Hematopoietic multipotent progenitor cell (in vitro differentiated cells): ENCODE results near the gene COPE. TPM values are rescaled to one million over a fixed set of nuclear protein-coding genes. Genes with fewer than 3 reads are reported as not detected.
"Not testable (repeated sequence)": the region's sequence is repeated elsewhere in the genome, so short reads cannot be mapped to it uniquely, and the experiment has no call there.

Source experiments
- DNase-seq, 3 donors: peaks; one replicate each; pipeline ENCODE4 v3.0.0-alpha.2; 2011 to 2015; ENCODE audit warnings: low read depth in 2 of 3, low spot score in 2 of 3
- total RNA-seq: library from RNA; depleted of rRNA; stranded (reverse); fragments of >200 nt; gene quantifications from one replicate; pipeline ENCODE4 v1.2.3, GENCODE V29; 2012

COPE gene
- total RNA-seq, 1 donor = 355 TPM

DNA sequence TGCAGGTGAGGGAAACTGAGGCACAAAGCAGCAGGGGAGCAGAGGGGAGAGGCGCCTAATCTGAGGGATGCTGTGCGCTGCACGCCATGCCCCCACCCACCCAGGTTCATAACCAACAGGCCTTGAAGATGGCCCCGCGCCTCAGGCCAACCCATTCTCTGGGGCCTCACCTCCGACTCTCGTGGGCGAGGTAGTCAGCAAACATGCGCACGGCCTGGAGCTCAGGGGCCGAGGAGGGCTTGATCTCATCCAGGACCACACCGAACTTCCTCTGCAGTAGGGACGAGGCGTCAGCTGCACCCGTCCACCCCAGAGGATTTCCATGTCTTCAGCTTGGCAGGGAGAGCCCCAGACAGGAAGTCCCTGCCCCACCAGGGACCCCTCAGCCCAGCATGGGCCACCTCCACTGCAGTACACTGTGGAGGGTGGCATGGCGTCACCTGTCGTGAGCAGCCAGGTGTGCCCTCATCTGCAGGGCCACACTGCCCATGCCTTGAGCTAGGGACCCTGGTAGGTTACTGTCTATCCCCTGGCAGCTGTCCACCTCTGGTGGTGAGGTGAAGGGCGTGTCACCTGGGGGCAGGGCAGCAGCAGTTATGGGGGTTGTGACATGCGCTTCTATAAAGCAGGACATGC, 8.3 kb downstream of the COPE start:
- DNase-seq = no peak

DNA sequence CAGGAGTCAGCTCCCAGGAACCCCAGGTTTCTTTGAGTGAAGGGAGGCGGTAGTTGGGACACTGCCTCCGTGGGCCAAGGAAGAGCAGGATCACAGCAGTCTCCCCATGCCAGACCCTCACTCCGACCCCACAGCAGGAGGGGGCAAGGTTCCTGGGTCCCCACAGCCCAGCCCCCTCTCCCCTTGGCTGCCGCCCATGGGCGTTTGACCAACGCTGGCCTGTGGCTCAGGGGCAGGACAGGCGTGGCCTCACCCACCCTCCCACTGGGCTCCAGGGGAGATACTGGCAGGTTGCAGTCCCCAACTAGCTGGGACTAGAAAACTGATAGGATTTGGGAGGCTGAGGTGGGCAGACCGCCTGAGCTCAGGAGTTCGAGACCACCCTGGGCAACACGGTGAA, 9.2 kb downstream of the COPE start:
- no peak for DNase-seq

DNA sequence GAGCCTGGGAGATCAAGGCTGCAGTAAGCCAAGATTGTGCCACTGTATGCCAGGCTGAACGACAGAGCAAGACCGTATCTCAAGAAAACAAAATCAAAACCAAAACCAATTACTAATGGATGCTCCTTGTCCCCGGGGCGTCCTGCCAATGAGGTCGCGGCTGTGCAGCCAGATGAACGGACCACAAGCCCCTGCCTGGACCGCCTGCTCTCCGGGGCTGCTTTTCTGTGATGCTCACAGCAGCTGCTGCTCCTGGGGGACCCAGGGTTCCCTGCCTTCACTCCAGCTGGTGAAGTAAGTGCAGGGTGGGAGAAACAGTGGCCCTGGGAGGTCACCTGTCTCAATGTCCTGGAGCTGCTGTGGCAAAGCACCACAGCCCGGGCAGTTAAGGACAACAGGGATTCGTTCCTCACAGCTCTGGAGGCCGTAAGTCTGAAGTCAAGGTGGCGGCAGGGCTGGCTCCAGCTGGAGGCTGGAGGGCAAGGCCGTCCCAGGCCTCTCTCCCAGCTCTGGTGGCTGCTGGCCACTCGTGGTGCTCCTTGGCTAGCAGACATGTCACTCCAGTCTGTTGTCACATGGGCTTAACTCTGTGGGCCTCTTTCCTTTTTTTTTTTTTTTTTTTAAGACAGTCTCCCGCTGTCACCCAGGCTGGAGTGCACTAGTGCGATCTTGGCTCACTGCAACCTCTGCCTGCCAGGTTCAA, 10.1 kb downstream of the COPE start:
- DNase-seq = no peak

- DNase-seq = no peak
These were observed 12.3 kb downstream of the COPE start for GRCh38 chr19:18906605-18907519.

- no peak for DNase-seq
These were observed 13.5 kb downstream of the COPE start for GRCh38 chr19:18905513-18906236.

GRCh38 chr19:18905058-18905456, 14.1 kb downstream of the COPE start:
- no peak for DNase-seq

DNA sequence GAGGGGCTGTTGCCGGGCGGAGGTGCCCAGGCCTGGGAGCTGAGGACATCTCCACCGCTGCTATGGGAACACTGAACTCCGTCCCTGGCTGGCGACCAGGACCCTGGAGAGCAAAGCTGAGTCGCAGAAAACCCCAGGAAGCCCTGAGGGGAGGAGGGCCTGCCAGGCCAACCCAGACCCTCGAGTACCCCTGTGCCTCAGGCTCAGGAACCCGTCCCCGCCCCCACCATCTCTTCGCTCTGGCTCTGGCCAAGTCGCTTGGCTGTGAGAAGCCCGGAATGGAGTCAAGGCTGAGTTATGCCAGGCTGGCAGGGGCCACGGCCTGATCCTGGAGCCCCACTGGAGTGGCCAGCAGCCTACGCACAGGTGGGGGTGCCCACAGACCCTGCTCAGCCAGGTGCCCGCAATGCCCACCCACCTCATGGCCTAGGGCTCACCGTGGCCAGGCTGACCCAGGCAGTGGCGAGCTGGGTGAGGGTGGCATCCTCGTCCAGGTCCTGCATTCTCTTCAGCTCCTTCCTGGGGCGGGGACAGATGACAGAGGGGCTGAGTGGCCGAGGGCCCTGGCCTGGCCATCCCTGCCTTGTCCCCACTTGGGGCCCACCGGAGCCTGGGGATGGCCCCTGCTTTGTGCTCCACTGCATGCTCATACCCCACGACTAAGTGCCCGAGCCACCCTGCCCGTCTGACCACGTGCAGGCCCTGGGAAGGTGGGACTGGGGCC, 14.7 kb downstream of the COPE start:
- no peak for DNase-seq

DNA sequence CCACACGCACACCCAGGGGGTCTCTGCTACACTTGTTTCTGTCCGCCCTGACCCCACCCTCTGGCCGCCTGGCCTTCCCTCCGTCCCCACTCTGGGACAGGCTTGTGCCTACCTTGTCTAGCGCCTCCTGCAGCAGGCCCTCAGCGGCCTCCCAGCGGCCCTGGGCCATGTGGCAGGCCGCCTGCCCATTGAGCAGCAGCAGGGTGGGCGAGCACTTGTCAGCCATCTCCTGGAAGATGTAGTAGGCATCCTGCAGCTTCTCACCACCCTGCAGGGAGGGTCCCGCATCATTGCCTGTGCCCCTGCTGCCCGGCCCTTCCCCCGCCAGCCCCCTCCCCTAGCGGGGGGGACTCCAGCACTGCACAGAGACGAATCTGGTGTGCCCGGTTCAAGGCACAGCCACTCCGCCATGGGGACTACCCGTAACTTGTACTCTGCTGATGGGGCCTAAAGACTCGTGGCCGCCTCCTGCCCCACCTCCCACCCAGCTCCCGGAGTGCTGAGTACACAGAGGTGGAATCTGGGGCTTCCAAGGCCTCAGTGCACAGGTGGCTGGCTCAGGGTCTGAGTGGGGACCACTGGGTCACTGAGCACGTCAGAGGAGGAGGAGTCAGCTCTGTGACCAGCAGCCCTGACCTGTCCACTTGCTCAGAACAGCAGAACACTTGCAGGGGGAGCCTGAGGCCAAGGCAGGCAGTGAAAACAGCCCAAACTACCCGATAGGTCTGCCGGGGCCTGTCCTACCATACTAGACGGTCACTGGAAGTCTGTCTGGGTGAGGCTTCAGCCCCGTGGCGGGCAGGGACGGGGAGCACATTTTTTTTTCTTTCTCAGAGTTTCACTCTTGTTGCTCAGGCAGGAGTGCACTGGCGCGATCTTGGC, 15.8 kb downstream of the COPE start:
- no peak for DNase-seq

- DNase-seq = not testable (repeated sequence)
These were observed 16.7 kb downstream of the COPE start for GRCh38 chr19:18902519-18902918.

- DNase-seq = no peak
These were observed 17.7 kb downstream of the COPE start for GRCh38 chr19:18901491-18901890.

- no peak for DNase-seq
These were observed 18.3 kb downstream of the COPE start for GRCh38 chr19:18900700-18901481.

- no peak for DNase-seq
These were observed 19.3 kb downstream of the COPE start for GRCh38 chr19:18899624-18900560.

DNA sequence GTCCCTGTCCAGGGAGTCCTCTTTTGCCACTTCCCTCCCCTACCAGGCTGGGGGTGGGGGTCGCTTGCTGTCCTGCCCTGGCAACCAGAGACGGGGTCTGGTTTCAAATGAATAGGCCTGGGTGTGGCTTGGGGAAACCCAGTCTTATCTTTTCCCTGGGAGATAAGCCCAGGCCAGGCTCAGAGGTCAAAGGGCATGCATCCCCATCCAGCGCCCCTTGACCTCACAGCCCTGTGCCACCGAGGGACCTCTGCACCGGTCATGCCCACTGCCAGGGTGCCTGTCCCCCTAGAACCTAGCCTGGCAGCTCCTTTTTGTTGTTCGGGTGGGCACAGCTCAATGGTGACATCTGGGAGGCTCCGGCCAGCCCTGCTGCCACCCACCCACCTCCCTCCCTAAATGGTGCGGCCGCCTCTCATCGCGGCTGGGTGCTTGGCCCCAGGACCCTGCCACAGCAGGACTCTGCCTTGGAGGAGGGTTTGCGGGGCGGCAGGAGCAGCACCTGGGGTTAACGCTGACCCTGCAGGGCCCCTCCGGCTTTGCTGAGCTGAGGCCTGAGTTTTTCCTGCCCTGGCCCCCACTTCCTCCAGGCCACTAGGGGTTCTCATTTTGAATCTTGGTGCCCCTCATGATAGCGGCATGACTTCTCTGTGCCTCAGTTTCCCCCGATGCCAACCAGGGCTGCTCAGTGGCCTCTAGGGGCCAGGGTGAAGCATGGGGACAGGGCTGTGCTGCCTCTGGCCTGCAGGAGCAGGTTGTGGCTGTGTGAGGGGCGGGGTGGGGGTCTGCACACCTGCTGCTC, 20.4 kb downstream of the COPE start:
- DNase-seq = no peak

- DNase-seq = no peak
These were observed 21.0 kb downstream of the COPE start for GRCh38 chr19:18898081-18898606.

- DNase-seq = no peak
These were observed 21.8 kb downstream of the COPE start for GRCh38 chr19:18897094-18898029.
